ENCODE measurements around the gene GCK.

Gene GCK

GRCh38 chr7:44222776-44223261, 33.6 kb upstream of the GCK start:
- DNase-seq (ENCODE audit: low read depth): no peak

- no peak for DNase-seq (ENCODE audit: low read depth)
These were observed 32.8 kb upstream of the GCK start for GRCh38 chr7:44222074-44222473.

- no peak for DNase-seq (ENCODE audit: low read depth)
These were observed 32.1 kb upstream of the GCK start for GRCh38 chr7:44221231-44221791.

- DNase-seq (ENCODE audit: low read depth): no peak
These were observed 31.3 kb upstream of the GCK start for GRCh38 chr7:44220358-44221112.

- DNase-seq (ENCODE audit: low read depth): no peak
These were observed 30.8 kb upstream of the GCK start for GRCh38 chr7:44220046-44220357.

GRCh38 chr7:44219371-44220045, 30.3 kb upstream of the GCK start:
- DNase-seq (ENCODE audit: low read depth): no peak

GRCh38 chr7:44218418-44219201, 29.4 kb upstream of the GCK start:
- no peak for DNase-seq (ENCODE audit: low read depth)

- DNase-seq (ENCODE audit: low read depth): no peak
These were observed 28.7 kb upstream of the GCK start for GRCh38 chr7:44217852-44218402.

- DNase-seq (ENCODE audit: low read depth): no peak
These were observed 28.0 kb upstream of the GCK start for GRCh38 chr7:44217223-44217714.

GRCh38 chr7:44216521-44217222, 27.4 kb upstream of the GCK start:
- no peak for DNase-seq (ENCODE audit: low read depth)

GRCh38 chr7:44216019-44216418, 26.8 kb upstream of the GCK start:
- DNase-seq (ENCODE audit: low read depth): no peak

- DNase-seq (ENCODE audit: low read depth): no peak
These were observed 26.3 kb upstream of the GCK start for GRCh38 chr7:44215531-44215930.

- DNase-seq (ENCODE audit: low read depth): no peak
These were observed 24.7 kb upstream of the GCK start for GRCh38 chr7:44213877-44214388.

GRCh38 chr7:44213206-44213876, 24.1 kb upstream of the GCK start:
- DNase-seq (ENCODE audit: low read depth): no peak

- no peak for DNase-seq (ENCODE audit: low read depth)
These were observed 23.4 kb upstream of the GCK start for GRCh38 chr7:44212581-44213184.

GRCh38 chr7:44212018-44212417, 22.8 kb upstream of the GCK start:
- no peak for DNase-seq (ENCODE audit: low read depth)

- no peak for DNase-seq (ENCODE audit: low read depth)
These were observed 22.0 kb upstream of the GCK start for GRCh38 chr7:44211126-44211675.

- no peak for DNase-seq (ENCODE audit: low read depth)
These were observed 20.9 kb upstream of the GCK start for GRCh38 chr7:44210107-44210506.

- no peak for DNase-seq (ENCODE audit: low read depth)
These were observed 18.8 kb upstream of the GCK start for GRCh38 chr7:44208085-44208484.

GRCh38 chr7:44206008-44206407, 16.8 kb upstream of the GCK start:
- DNase-seq (ENCODE audit: low read depth): no peak
